HT1080 (cell line): ENCODE data around the gene IL17D. TPM values are rescaled to one million over a fixed set of nuclear protein-coding genes. Genes with fewer than 3 reads are reported as not detected.

Experiments used
- total RNA-seq: library from RNA; depleted of rRNA; stranded (reverse); fragments of >200 nt; shearing (Covaris generic); gene quantifications from 2 replicates; pipeline ENCODE4 v1.2.3, GENCODE V29; 2014; rRNA removed

Gene IL17D
- total RNA-seq, 1 experiment from 2014 or later, result 1.8 TPM

Other genes starting within 250 kb of the IL17D start
- gene CRYL1, start 177.8 kb upstream of the IL17D start, total RNA-seq, result 8.8 and 13.5 TPM in 2 replicates
- 7.9 and 8.0 TPM in 2 replicates for gene IFT88, start 136.5 kb upstream of the IL17D start, total RNA-seq
- gene EEF1AKMT1, start 70.3 kb downstream of the IL17D start, total RNA-seq, result 6.0 and 10.0 TPM in 2 replicates
- gene XPO4, start 199.0 kb downstream of the IL17D start, total RNA-seq, result 24.0 and 28.1 TPM in 2 replicates